ENCODE data around the gene SIX5.

Gene SIX5

DNA sequence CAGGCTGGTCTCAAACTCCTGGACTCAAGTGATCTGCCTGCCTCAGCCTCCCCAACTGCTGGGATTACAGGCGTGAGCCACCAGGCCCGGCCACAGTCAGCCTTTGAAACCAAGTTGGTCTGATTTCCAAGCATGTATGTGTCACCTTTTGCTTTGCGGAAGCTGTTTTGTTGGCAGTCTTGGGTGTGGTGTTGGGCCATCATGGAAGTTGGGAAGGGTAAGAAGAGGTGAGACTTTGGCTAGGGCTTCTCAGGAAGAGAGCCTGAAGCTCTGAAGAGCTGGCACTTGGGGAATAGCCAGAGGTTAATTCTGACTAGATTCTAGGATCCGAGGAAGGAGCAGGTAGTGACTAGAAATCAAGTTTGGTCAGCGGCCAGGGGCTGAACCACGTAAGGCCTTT is 43.2 kb upstream of the SIX5 start (continued):
- no peak for TF ChIP-seq ZNF138 (tag by site-specific recombination; IDR thresholded peaks at IDR 0.05; ENCODE audit: borderline replicate concordance)

DNA sequence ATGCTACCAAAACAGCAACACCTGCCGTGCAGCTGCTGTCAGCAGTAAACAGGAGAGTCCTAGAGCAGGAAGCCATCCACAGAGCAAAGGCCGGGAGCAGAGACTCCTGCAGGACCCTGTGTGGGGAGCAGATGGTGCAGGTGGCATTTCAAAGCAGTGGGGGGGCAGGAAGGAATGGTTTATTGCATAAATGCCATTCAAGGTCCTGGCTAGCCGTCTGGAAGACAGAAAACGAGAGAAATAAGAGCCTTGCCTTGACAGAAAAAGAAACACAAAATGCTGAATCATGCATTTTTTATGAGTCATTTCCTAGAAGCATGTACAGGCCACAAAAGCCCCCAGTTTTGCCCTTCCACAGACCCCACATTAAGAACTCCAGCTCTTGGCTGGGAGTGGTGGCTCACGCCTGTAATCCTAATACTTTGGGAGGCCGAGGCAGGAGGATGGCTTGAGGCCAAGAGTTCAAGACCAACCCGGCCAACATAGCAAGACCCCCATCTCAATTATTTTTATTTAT is 40.6 kb upstream of the SIX5 start:
- no peak overlapping the region for H3K27ac ChIP-seq (ENCODE audit: extremely low read depth, low read depth, low read length)
- ChIA-PET CTCF (interaction anchor here (0.7 to 2.1 kb wide), 2 partner anchors 11 to 15 kb away, joined by 4 to 5 read pairs; no protein-coding TSS in a partner anchor), POLR2A (no interaction called here)
- H3K4me1 ChIP-seq (ENCODE audit: control insufficient read depth, insufficient read depth, low read length), result no peaks in the 10 kb centered on the region
- H3K4me3 ChIP-seq (ENCODE audit: low read depth, low read length), result no peak overlapping the region
- TF ChIP-seq GLIS1 (tag by site-specific recombination; IDR thresholded peaks at IDR 0.05) (0 out of 2 replicates have a peak, but pooled peaks have one; percentile 25), ZNF335 (tag by site-specific recombination; conservative IDR thresholded peaks at IDR 0.05) (0 out of 2 replicates have a peak, but pooled peaks have one; percentile 13), ZNF121 (tag by site-specific recombination; IDR thresholded peaks at IDR 0.05) (peak; percentile 54; the same call in 1 of the 2 replicates), ZNF792 (tag by site-specific recombination; IDR thresholded peaks at IDR 0.05) (no peak)
- H3K9me3 ChIP-seq (ENCODE audit: control insufficient read depth, insufficient read depth, low read depth, low read length), result no peaks in the 10 kb centered on the region
- H3K36me3 ChIP-seq (ENCODE audit: control insufficient read depth in 2 of 2, insufficient read depth in 1 of 2, low read length in 2 of 2), result peaks cover 0 to 5% of the 10 kb centered on the region in 2 experiments; a peak in 2 of 3 replicates

DNA sequence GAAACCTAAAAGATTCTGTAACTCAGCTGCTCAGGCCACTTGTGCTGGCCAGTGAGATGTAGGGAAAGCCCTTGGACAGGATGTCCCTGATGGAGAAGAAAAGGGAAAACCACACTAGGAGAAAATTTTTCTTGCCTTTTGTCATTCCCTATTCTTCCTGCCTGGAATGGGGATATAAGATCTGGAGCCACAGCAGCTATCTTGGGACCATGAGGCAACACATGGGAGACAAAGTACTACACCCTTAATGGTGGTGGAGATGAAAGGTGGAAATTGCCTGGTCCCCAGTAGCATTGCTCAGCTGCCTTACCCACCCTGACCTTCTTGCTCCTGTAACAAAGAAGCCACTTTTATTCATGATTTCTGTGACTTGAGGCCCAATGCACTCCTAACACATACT is 36.7 kb upstream of the SIX5 start:
- POLR2A ChIA-PET, result interaction anchor here (0.5 to 1.1 kb wide), 2 partner anchors 36 kb away, joined by 3 read pairs; partner anchors contain the start of gene SIX5
- no peak overlapping the region for H3K4me3 ChIP-seq (ENCODE audit: low read depth, low read length)
- no peaks in the 10 kb centered on the region for H3K36me3 ChIP-seq (ENCODE audit: control insufficient read depth in 2 of 2, insufficient read depth in 1 of 2, low read length in 2 of 2)
- no peaks in the 10 kb centered on the region for H3K9me3 ChIP-seq (ENCODE audit: control insufficient read depth, insufficient read depth, low read depth, low read length)
- no peaks in the 10 kb centered on the region for H3K4me1 ChIP-seq (ENCODE audit: control insufficient read depth, insufficient read depth, low read length)
- CTCF ChIA-PET, result interaction anchor here (0.8 to 8.7 kb wide), 6 partner anchors 8 to 77 kb away, joined by 3 to 80 read pairs (median 4); partner anchors contain the start of gene SIX5
- TF ChIP-seq, protein P1, sequence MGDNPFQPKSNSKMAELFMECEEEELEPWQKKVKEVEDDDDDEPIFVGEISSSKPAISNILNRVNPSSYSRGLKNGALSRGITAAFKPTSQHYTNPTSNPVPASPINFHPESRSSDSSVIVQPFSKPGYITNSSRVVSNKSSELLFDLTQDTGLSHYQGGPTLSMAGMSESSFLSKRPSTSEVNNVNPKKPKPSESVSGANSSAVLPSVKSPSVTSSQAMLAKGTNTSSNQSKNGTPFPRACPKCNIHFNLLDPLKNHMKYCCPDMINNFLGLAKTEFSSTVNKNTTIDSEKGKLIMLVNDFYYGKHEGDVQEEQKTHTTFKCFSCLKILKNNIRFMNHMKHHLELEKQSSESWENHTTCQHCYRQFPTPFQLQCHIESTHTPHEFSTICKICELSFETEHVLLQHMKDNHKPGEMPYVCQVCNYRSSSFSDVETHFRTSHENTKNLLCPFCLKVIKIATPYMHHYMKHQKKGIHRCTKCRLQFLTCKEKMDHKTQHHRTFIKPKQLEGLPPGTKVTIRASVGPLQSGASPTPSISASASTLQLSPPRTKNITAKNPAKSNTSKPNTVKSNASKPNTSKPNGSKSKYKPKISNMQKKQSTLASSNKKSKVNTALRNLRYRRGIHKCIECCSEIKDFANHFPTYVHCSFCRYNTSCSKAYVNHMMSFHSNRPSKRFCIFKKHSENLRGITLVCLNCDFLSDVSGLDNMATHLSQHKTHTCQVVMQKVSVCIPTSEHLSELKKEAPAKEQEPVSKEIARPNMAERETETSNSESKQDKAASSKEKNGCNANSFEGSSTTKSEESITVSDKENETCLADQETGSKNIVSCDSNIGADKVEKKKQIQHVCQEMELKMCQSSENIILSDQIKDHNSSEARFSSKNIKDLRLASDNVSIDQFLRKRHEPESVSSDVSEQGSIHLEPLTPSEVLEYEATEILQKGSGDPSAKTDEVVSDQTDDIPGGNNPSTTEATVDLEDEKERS (tag by site-specific recombination; IDR thresholded peaks at IDR 0.05), result peak; percentile 83; the same call in 1 of the 2 replicates
- no peak for TF ChIP-seq ZNF596 (tag by site-specific recombination; IDR thresholded peaks at IDR 0.05)
- TF ChIP-seq, protein P2, sequence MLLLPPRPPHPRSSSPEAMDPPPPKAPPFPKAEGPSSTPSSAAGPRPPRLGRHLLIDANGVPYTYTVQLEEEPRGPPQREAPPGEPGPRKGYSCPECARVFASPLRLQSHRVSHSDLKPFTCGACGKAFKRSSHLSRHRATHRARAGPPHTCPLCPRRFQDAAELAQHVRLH (tag by site-specific recombination; IDR thresholded peaks at IDR 0.05), result peak; percentile 97
- H3K27ac ChIP-seq (ENCODE audit: extremely low read depth, low read depth, low read length), result no peak overlapping the region

DNA sequence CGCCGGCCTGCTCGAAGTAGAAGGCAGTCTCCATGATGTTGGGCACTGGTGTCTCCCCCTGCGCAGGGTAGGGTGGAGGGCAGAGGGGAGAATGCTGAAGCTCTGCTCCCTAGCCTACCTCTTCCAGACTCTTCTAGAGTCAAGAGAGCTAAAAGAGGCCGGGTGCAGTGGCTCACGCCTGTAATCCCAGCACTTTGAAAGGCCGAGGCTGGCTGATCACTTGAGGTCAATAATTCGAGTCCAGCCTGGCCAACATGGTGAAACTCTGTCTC is 35.8 kb upstream of the SIX5 start:
- Histone ChIP-seq H3K36me3 (ENCODE audit: control insufficient read depth in 2 of 2, insufficient read depth in 1 of 2, low read length in 2 of 2) (no peaks in the 10 kb centered on the region), H3K9me3 (ENCODE audit: control insufficient read depth, insufficient read depth, low read depth, low read length) (no peaks in the 10 kb centered on the region), H3K4me1 (ENCODE audit: control insufficient read depth, insufficient read depth, low read length) (no peaks in the 10 kb centered on the region), H3K4me3 (ENCODE audit: low read depth, low read length) (no peak overlapping the region), H3K27ac (ENCODE audit: extremely low read depth, low read depth, low read length) (no peak overlapping the region)
- ChIA-PET POLR2A (interaction anchor here (0.5 to 1.1 kb wide), 2 partner anchors 22 to 35 kb away, joined by 3 to 4 read pairs; partner anchors contain the start of genes DMPK and SIX5), CTCF (interaction anchor here (0.6 to 8.7 kb wide), 7 partner anchors 9 to 78 kb away, joined by 3 to 80 read pairs (median 5); partner anchors contain the start of gene SIX5)
- TF ChIP-seq ZNF132 (tag by site-specific recombination; IDR thresholded peaks at IDR 0.05; ENCODE audit: borderline replicate concordance) (no peak), ZNF792 (tag by site-specific recombination; IDR thresholded peaks at IDR 0.05) (no peak), KLF7 (tag by site-specific recombination; IDR thresholded peaks at IDR 0.05; ENCODE audit: borderline replicate concordance) (no peak), ZNF777 (tag by site-specific recombination; IDR thresholded peaks at IDR 0.05; ENCODE audit: borderline replicate concordance) (no peak), ZFP41 (tag by site-specific recombination; IDR thresholded peaks at IDR 0.05; ENCODE audit: borderline replicate concordance) (no peak), MZF1 (tag by site-specific recombination; IDR thresholded peaks at IDR 0.05; ENCODE audit: borderline replicate concordance) (no peak), ZXDB (tag by site-specific recombination; IDR thresholded peaks at IDR 0.05) (no peak), ZNF76 (tag by site-specific recombination; IDR thresholded peaks at IDR 0.05; ENCODE audit: borderline replicate concordance, low read depth) (no peak), RBAK (tag by site-specific recombination; IDR thresholded peaks at IDR 0.05) (no peak), HOXA7 (CRISPR knock-in tag; IDR thresholded peaks at IDR 0.05; ENCODE audit: borderline replicate concordance) (no peak), KLF10 (tag by site-specific recombination; IDR thresholded peaks at IDR 0.05) (no peak), ZNF169 (tag by site-specific recombination; IDR thresholded peaks at IDR 0.05) (no peak), ZNF37A (tag by site-specific recombination; IDR thresholded peaks at IDR 0.05) (no peak), ZNF184 (tag by site-specific recombination; IDR thresholded peaks at IDR 0.05) (no peak)
- TF ChIP-seq, protein P3, sequence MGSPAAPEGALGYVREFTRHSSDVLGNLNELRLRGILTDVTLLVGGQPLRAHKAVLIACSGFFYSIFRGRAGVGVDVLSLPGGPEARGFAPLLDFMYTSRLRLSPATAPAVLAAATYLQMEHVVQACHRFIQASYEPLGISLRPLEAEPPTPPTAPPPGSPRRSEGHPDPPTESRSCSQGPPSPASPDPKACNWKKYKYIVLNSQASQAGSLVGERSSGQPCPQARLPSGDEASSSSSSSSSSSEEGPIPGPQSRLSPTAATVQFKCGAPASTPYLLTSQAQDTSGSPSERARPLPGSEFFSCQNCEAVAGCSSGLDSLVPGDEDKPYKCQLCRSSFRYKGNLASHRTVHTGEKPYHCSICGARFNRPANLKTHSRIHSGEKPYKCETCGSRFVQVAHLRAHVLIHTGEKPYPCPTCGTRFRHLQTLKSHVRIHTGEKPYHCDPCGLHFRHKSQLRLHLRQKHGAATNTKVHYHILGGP (tag by site-specific recombination; IDR thresholded peaks at IDR 0.05), result no peak
- TF ChIP-seq, protein P4, sequence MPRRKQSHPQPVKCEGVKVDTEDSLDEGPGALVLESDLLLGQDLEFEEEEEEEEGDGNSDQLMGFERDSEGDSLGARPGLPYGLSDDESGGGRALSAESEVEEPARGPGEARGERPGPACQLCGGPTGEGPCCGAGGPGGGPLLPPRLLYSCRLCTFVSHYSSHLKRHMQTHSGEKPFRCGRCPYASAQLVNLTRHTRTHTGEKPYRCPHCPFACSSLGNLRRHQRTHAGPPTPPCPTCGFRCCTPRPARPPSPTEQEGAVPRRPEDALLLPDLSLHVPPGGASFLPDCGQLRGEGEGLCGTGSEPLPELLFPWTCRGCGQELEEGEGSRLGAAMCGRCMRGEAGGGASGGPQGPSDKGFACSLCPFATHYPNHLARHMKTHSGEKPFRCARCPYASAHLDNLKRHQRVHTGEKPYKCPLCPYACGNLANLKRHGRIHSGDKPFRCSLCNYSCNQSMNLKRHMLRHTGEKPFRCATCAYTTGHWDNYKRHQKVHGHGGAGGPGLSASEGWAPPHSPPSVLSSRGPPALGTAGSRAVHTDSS (tag by site-specific recombination; IDR thresholded peaks at IDR 0.05), result no peak
